Endothelial cell (in vitro differentiated cells): ENCODE data around the gene THSD4. TPM values are rescaled to one million over a fixed set of nuclear protein-coding genes. Genes with fewer than 3 reads are reported as not detected.

Experiments
- DNase-seq: peaks from one replicate; pipeline ENCODE4 v3.0.0; 2021; ENCODE audit warnings: low spot score
- H3K27ac Mint-ChIP-seq: one replicate; pipeline ENCODE4 v1.8.0; 2021; ENCODE audit warnings: mixed read lengths, inconsistent platforms; ENCODE audit not compliant: unreplicated experiment
- H3K27me3 Mint-ChIP-seq: one replicate; pipeline ENCODE4 v1.8.0; 2021; ENCODE audit warnings: mild to moderate bottlenecking, moderate library complexity, mixed read lengths, inconsistent platforms; ENCODE audit not compliant: unreplicated experiment
- H3K36me3 Mint-ChIP-seq: one replicate; pipeline ENCODE4 v1.8.0; 2021; ENCODE audit warnings: mild to moderate bottlenecking, low read depth, mixed read lengths, inconsistent platforms; ENCODE audit not compliant: unreplicated experiment
- H3K4me1 Mint-ChIP-seq: one replicate; pipeline ENCODE4 v1.8.0; 2021; ENCODE audit warnings: mild to moderate bottlenecking, mixed read lengths, inconsistent platforms; ENCODE audit not compliant: unreplicated experiment
- H3K4me3 Mint-ChIP-seq: one replicate; pipeline ENCODE4 v1.8.0; 2021; ENCODE audit warnings: mild to moderate bottlenecking, mixed read lengths, inconsistent platforms; ENCODE audit not compliant: unreplicated experiment
- H3K9me3 Mint-ChIP-seq: one replicate; pipeline ENCODE4 v1.8.0; 2021; ENCODE audit warnings: mixed read lengths, inconsistent platforms; ENCODE audit not compliant: unreplicated experiment
- total RNA-seq: library from RNA; stranded (reverse); fragmentation: NEBNext Ultra II Directional; extraction: Animal tissue kit (Norgen Biotek cat#: 25700); gene quantifications from one replicate; pipeline ENCODE4 v1.2.1, GENCODE V29; 2021; ENCODE audit not compliant: unreplicated experiment
- TF ChIP-seq, protein P1 (sequence below): fragments of 200-600 bp; sonication (generic); IDR thresholded peaks from one replicate; pipeline ENCODE4 v1.5.0; 2021; ENCODE audit warnings: antibody characterized with exemption; ENCODE audit not compliant: unreplicated experiment

The THSD4 gene
- total RNA-seq, 1 donor from 2014 or later = 0.92 TPM

DNA sequence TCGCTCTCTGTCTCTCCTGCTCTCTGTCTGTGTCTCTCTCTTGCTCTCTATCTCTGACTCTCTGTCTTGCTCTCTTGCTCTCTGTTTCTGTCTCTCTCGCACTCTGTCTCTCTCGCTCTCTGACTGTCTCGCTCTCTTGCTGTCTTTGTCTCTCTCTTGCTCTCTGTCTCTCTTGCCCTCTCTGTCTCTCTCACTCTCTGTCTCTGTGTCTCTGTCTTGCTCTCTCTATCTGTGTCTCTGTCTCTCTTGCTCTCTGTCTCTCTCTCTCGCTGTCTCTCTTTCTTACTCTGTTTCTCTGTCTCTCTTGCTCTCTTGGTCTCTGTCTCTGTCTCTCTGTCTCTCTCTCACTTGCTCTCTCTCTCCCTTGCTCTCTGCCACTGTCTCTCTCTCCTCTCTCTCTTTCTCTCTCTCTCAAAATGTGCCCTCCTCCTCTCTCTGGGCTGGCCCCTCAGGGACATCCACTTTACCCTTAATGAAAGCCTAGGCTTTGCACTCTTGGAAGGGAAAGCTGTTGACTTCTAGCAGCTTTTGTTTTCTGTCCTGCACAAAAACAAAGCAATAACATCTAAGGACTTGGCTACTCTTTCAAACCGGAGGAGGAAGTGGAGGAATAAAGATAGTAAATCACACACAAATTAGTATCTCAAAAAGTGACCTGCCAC lies 621.1 kb downstream of the THSD4 start:
- TF ChIP-seq, protein P1, sequence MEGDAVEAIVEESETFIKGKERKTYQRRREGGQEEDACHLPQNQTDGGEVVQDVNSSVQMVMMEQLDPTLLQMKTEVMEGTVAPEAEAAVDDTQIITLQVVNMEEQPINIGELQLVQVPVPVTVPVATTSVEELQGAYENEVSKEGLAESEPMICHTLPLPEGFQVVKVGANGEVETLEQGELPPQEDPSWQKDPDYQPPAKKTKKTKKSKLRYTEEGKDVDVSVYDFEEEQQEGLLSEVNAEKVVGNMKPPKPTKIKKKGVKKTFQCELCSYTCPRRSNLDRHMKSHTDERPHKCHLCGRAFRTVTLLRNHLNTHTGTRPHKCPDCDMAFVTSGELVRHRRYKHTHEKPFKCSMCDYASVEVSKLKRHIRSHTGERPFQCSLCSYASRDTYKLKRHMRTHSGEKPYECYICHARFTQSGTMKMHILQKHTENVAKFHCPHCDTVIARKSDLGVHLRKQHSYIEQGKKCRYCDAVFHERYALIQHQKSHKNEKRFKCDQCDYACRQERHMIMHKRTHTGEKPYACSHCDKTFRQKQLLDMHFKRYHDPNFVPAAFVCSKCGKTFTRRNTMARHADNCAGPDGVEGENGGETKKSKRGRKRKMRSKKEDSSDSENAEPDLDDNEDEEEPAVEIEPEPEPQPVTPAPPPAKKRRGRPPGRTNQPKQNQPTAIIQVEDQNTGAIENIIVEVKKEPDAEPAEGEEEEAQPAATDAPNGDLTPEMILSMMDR = no peak
- Mint-ChIP-seq H3K27ac (no peak overlapping the region), H3K9me3 (no peaks in the 10 kb centered on the region), H3K4me3 (no peak overlapping the region), H3K36me3 (no peaks in the 10 kb centered on the region), H3K27me3 (peaks cover 3% of the 10 kb centered on the region), H3K4me1 (no peaks in the 10 kb centered on the region)
- no peak for DNase-seq

DNA sequence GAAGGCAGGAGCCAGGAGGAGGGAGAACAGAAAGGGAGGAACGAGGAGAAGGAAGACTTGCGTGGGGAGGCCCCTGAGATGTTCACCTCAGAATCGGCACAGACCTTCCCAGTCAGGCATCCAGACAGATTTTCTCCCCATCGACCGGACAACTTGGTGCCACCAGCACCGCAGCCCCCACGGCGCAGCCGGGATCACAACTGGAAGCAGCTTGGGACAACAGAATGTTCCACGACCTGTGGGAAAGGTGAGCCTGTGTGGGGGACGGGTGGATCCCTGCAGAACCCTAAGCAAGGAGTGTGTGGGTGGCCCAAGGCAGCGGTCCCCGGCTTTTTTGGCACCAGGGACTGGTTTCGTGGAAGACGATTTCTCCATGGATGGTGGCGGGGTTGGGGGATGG lies 622.5 kb downstream of the THSD4 start:
- no peak overlapping the region for H3K27ac Mint-ChIP-seq
- no peaks in the 10 kb centered on the region for H3K9me3 Mint-ChIP-seq
- H3K4me3 Mint-ChIP-seq = no peak overlapping the region

DNA sequence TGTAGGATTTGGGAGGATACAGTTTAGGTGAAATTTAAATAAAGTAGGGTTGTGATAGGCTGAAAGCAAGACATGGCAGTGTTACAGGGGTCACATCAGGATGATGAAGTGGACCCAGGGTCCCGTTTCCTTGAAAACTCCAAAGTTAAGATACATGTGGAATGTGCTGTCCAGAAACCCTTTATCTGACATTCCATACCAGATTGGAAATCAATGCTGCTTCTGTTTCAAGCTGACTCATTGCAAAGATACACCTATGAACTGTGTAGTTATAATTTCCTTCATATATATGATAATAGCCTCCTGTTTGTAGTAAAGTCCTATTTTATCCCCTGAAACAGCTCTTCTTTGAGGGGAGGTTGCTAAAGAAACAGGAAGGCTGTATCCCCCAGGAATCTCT lies 624.1 kb downstream of the THSD4 start:
- peaks cover under 1% of the 10 kb centered on the region for H3K27me3 Mint-ChIP-seq

More for the DNA sequence above, 622.5 kb downstream of the THSD4 start:
- no peak for DNase-seq
- Mint-ChIP-seq H3K36me3 (no peaks in the 10 kb centered on the region), H3K4me1 (peaks cover 3% of the 10 kb centered on the region), H3K27me3 (peaks cover 3% of the 10 kb centered on the region)
- TF ChIP-seq, protein P1 = no peak

DNA sequence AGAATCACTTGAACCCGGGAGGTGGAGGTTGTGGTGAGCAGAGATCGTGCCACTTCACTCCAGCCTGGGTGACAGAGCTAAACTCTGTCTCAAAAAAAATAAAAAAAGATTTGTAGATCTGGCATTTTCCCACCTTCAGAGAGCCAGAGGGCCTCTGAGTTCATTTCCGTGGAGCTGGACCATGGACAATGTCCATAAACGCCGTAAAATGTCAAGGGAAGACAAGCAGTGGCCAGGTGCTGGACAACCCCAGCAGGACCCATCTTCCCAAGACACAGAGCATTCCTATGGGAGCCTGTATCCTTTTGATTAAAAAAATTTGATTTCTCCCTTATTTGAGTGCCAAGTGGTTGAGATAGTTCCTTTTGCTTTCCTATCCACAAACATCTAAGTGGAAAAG lies 627.7 kb downstream of the THSD4 start:
- no peaks in the 10 kb centered on the region for H3K36me3 Mint-ChIP-seq
- no peak overlapping the region for H3K27ac Mint-ChIP-seq
- DNase-seq = no peak
- H3K27me3 Mint-ChIP-seq = no peaks in the 10 kb centered on the region
- H3K9me3 Mint-ChIP-seq = no peaks in the 10 kb centered on the region
- no peak overlapping the region for H3K4me3 Mint-ChIP-seq
- TF ChIP-seq, protein P1 = no peak
- H3K4me1 Mint-ChIP-seq = peaks cover 8% of the 10 kb centered on the region

More for the DNA sequence above, 624.1 kb downstream of the THSD4 start:
- TF ChIP-seq, protein P1 = no peak
- Mint-ChIP-seq H3K36me3 (no peaks in the 10 kb centered on the region), H3K27ac (no peak overlapping the region), H3K9me3 (no peaks in the 10 kb centered on the region), H3K4me1 (peaks cover 3% of the 10 kb centered on the region), H3K4me3 (no peak overlapping the region)
- DNase-seq = no peak

DNA sequence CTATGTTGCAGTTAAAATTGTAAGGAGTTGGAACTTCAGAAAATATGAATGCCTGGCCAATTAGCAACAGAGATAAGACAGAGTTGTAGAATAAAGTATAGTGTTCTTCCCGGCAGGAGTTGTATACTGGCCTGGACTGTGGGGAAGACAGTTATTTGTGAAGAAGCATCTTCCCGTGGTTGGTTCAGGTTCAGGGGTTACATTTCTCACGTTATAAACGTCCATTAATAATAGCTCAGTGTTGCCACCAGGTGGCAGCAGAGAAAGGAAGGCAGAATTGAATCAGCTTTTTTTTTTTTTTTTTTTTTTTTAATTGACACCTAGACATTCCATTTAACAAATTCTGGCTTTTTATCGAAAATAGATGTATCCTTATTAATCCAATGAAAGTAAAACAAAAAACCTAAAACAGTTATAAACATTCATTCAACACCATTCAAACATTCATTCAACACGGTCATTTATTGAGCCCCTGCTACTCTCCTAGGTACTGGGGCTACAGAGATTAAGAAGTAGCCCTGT lies 628.7 kb downstream of the THSD4 start:
- Mint-ChIP-seq H3K4me3 (no peak overlapping the region), H3K36me3 (no peaks in the 10 kb centered on the region), H3K4me1 (peaks cover 9% of the 10 kb centered on the region), H3K9me3 (no peaks in the 10 kb centered on the region), H3K27ac (no peak overlapping the region), H3K27me3 (no peaks in the 10 kb centered on the region)
- TF ChIP-seq, protein P1 = peak; percentile 89
- peak; percentile 69 for DNase-seq
